Fibroblast of pulmonary artery (primary cell): ENCODE data around the gene COPS7A.

ENCODE experiments used
- DNase-seq: peaks from one replicate; pipeline ENCODE4 v3.0.0-alpha.2; 2010; ENCODE audit warnings: low read depth
- H3K4me3 ChIP-seq: replicated peaks from 2 replicates; pipeline ENCODE4 v1.5.1; 2011; ENCODE audit warnings: low read depth, mild to moderate bottlenecking, control low read depth, low read length, moderate library complexity
- CTCF ChIP-seq: IDR thresholded peaks from 2 replicates; pipeline ENCODE4 v1.5.1; 2011; ENCODE audit warnings: mild to moderate bottlenecking, control low read depth, low read length, inconsistent platforms; ENCODE audit errors: missing control alignments

COPS7A gene

DNA sequence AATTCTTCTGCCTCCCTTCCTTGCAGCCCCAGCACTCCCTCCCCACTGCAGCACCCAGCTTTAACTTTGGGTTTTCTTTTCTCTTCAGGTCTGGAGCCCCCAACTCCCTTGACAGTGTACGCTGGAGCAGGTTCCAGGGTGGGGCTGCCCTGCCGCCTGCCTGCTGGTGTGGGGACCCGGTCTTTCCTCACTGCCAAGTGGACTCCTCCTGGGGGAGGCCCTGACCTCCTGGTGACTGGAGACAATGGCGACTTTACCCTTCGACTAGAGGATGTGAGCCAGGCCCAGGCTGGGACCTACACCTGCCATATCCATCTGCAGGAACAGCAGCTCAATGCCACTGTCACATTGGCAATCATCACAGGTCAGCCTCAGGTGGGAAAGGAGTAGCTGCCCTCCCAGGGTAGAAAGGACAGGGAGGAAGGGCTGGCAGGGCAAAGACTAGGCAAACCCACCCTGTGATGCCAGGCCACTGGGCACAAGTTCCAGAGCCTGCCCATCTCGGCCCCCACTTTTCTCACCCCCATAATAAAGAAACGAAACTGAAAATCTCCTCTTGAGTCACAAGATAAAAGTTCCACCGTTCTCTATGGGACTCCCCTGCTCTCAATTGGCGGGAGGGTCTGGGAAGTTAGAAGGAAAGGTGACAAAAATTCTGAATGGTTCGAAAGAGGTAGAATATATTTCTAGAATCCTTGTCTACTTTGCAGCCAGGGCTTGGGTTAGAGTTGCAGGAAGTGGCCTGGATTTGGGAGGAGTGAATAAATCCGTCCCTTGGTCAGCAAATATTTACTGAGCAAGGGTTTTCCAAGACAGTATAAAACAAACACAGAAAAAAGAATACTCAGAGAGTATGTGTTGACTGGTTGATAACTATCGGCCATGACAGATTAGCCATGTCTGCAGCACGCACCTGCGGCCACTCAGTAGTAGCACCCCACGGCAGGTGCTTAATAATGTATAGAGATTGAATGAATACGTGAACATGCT is 51.6 kb downstream of the COPS7A start:
- no peak for DNase-seq
- TF ChIP-seq CTCF = no peak
- no peak overlapping the region for H3K4me3 ChIP-seq

- H3K4me3 ChIP-seq = no peak overlapping the region
- TF ChIP-seq CTCF = no peak
- DNase-seq = no peak
Measured at GRCh38 chr12:6777386-6777785, 53.5 kb downstream of the COPS7A start.

- peak overlapping the region; percentile 45 for H3K4me3 ChIP-seq
- TF ChIP-seq CTCF = no peak
- DNase-seq = no peak
Measured at GRCh38 chr12:6778217-6778573, 54.3 kb downstream of the COPS7A start.

DNA sequence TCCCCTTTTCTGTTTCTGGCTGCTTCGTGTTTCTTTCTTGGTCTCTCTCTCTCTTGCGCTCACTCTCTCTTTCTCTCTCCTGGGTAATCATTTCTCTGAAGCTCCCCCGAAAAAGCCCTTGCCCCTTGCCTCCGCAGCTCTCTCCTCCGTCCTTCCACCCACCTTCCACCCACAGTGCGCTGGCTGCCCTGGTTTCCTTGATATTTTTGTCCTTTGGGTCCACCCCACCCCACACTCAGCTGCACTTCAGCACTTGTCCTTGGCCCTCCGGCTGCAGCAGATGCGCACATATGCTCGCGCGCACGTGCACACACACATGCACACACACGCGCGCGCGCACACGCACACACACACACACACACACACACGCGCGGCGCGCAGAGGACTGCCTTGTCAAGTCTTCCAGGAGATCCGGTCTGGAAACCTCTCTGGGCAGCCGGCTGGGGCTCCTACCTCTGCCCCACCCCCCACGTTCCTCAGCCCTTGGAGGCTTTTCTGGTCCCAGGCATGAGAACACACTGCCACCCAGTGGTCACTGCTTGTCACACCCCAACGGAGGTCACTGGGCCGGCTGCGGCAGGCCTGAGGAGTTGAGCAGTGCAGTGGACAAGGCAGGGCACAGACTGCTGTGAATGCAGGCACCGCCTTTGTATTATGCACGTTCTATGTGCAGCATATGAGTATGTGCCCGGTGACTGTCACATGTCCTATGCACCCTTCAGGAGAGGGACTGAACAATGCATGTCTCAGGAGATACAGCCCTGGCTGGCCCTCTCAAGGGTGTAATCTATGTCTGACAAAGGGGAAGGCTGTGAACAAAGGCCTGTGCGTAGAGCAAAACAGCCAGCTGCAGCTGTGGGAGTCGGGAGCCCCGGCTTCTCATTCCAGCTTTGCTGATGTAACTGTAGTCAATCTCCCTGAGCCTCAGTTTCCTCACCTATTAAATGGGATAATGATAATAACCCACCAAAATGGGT is 55.0 kb downstream of the COPS7A start:
- TF ChIP-seq CTCF = peak; percentile 92
- H3K4me3 ChIP-seq = peak overlapping the region; percentile 45
- DNase-seq = peak; percentile 95

DNA sequence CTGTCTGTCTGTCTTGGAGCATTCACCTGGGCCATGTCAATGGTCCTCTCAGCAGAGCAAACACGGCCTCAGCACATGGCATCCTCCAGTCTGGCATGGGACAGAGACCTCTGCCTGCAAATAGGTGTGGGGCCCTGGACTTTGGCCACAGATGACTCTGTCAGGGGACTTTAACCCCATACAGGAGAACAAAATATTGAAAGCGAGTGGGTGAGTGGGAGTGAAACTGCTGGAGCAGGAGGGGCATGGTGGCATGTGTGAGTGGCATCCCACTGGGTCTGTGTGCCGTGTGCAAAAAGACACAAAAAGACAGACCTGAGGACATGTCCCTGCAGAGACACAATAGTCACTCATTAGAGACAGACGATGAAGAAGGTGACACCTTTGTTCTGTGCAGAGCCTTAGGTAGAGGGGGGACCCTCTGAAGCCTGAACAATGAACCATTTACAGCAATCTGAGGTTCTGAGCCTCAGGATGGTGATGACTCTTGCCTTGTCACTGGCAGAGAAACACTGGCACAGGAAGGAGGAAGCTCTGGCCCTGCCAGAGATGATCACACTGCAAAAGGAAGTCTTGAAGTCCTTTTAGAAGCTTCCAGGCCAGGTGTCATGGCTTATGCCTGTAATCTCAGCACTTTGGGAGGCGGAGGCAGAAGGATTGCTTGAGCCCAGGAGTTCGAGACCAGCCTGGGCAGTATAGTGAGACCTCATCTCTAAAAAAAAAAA is 56.0 kb downstream of the COPS7A start:
- H3K4me3 ChIP-seq = no peak overlapping the region
- no peak for TF ChIP-seq CTCF
- no peak for DNase-seq

DNA sequence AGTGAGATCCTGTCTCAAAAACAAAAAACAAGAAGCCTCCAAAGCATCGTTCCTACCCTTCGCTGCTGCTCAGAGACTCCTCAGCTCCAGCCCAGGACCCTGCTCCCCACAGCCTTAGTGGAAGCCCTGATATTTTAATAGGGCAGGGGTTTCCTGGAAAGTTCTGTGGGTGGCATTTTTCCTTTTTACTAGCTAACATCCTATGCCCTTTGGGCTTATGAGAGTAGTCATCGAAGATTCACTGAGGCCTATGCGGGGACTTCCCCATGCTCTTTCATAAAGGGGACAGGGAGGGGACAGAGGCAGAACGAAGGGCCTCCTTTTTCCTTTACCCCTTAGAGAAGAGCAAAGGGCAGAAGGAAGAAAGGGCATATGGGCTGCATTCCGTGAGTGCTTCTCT is 56.7 kb downstream of the COPS7A start:
- TF ChIP-seq CTCF = no peak
- no peak overlapping the region for H3K4me3 ChIP-seq
- DNase-seq = no peak
